HEK293 (cell line): ENCODE results near the gene THSD4.

Source experiments
- CTCF ChIA-PET: fragments of 350-600 bp; formaldehyde crosslinking; extraction: SDS; loops from one replicate; lab custom pipeline; 2021; ENCODE audit warnings: antibody characterized with exemption; lab: Yijun Ruan, JAX
- POLR2A ChIA-PET: fragments of 300-600 bp; formaldehyde crosslinking; extraction: SDS; loops from one replicate; lab custom pipeline; 2020; ENCODE audit warnings: antibody characterized with exemption, inconsistent platforms; lab: Yijun Ruan, JAX
- H3K27ac ChIP-seq: fragments of 200-500 bp; sonication (Bioruptor generic); 2 replicates; pipeline ENCODE4 v1.5.1; 2014; ENCODE audit warnings: low read depth, low read length, control low read depth, inconsistent platforms; ENCODE audit errors: extremely low read depth
- H3K36me3 ChIP-seq, 2 experiments: fragments of 200-500 bp in 1 of 2; sonication (Bioruptor generic) in 1 of 2; 1 replicate in 1 of 2; 2 replicates in 1 of 2; pipeline ENCODE4 v1.5.1; 2014 to 2017; ENCODE audit warnings: inconsistent platforms in 2 of 2, low read length in 2 of 2; ENCODE audit not compliant: control insufficient read depth in 2 of 2, insufficient read depth in 1 of 2
- H3K4me1 ChIP-seq: fragments of 200-500 bp; sonication (Bioruptor generic); 2 replicates; pipeline ENCODE4 v1.5.1; 2014; ENCODE audit warnings: mild to moderate bottlenecking, low read length, inconsistent platforms; ENCODE audit not compliant: control insufficient read depth, insufficient read depth
- H3K4me3 ChIP-seq: 2 replicates; pipeline ENCODE4 v1.5.1; 2011; ENCODE audit warnings: low read depth, mild to moderate bottlenecking, control low read depth, low read length, moderate library complexity
- H3K9me3 ChIP-seq: fragments of 200-500 bp; sonication (Bioruptor generic); 2 replicates; pipeline ENCODE4 v1.5.1; 2014; ENCODE audit warnings: low read depth, low read length, inconsistent platforms; ENCODE audit not compliant: control insufficient read depth, insufficient read depth
- GLI2 ChIP-seq: fragments of 450-650 bp; formaldehyde crosslinking; IDR thresholded peaks from 2 replicates; pipeline ENCODE4; 2017; ENCODE audit warnings: missing biosample characterization, missing genetic modification characterization, low read depth, borderline replicate concordance
- HOXA7 ChIP-seq: sonication (generic); formaldehyde crosslinking; IDR thresholded peaks from 2 replicates; pipeline ENCODE4 v1.8.1; 2022; ENCODE audit warnings: missing genetic modification reagents, borderline replicate concordance
- IKZF3 ChIP-seq: fragments of 450-650 bp; IDR thresholded peaks from 2 replicates; pipeline ENCODE4 v1.5.0; 2018; ENCODE audit warnings: missing biosample characterization, mild to moderate bottlenecking, missing genetic modification characterization, moderate library complexity
- KLF1 ChIP-seq: fragments of 450-650 bp; formaldehyde crosslinking; IDR thresholded peaks from 2 replicates; pipeline ENCODE4 v1.5.1; 2016; ENCODE audit warnings: missing biosample characterization, missing genetic modification characterization
- OVOL3 ChIP-seq: fragments of 450-650 bp; formaldehyde crosslinking; IDR thresholded peaks from 2 replicates; pipeline ENCODE4 v1.5.1; 2016; ENCODE audit warnings: missing biosample characterization, missing genetic modification characterization
- REPIN1 ChIP-seq: fragments of 450-650 bp; formaldehyde crosslinking; IDR thresholded peaks from 2 replicates; pipeline ENCODE4 v1.5.1; 2017; ENCODE audit warnings: missing biosample characterization, missing genetic modification characterization, low read depth
- SP7 ChIP-seq: fragments of 450-650 bp; formaldehyde crosslinking; IDR thresholded peaks from 2 replicates; pipeline ENCODE4 v1.5.1; 2016; ENCODE audit warnings: missing biosample characterization, missing genetic modification characterization
- WT1 ChIP-seq: fragments of 450-650 bp; formaldehyde crosslinking; IDR thresholded peaks from 2 replicates; pipeline ENCODE4 v1.5.1; 2016; ENCODE audit warnings: missing biosample characterization, missing genetic modification characterization
- ZBTB48 ChIP-seq: fragments of 450-650 bp; formaldehyde crosslinking; IDR thresholded peaks from 2 replicates; pipeline ENCODE4 v1.5.1; 2016; ENCODE audit warnings: missing biosample characterization, missing genetic modification characterization
- ZEB2 ChIP-seq: fragments of 450-650 bp; formaldehyde crosslinking; IDR thresholded peaks from 2 replicates; pipeline ENCODE4 v1.5.1; 2016; ENCODE audit warnings: missing biosample characterization, missing genetic modification characterization
- ZNF146 ChIP-seq: fragments of 450-650 bp; formaldehyde crosslinking; IDR thresholded peaks from 2 replicates; pipeline ENCODE4 v1.5.1; 2016; ENCODE audit warnings: missing biosample characterization, missing genetic modification characterization
- ZNF157 ChIP-seq: fragments of 450-650 bp; formaldehyde crosslinking; IDR thresholded peaks from 2 replicates; pipeline ENCODE4 v1.5.1; 2016; ENCODE audit warnings: missing biosample characterization, missing genetic modification characterization
- ZNF175 ChIP-seq: fragments of 450-650 bp; formaldehyde crosslinking; IDR thresholded peaks from 2 replicates; pipeline ENCODE4 v1.5.1; 2016; ENCODE audit warnings: missing biosample characterization, missing genetic modification characterization
- ZNF2 ChIP-seq: fragments of 450-650 bp; formaldehyde crosslinking; IDR thresholded peaks from 2 replicates; pipeline ENCODE4 v1.5.1; 2016; ENCODE audit warnings: missing biosample characterization, missing genetic modification characterization
- ZNF239 ChIP-seq: fragments of 450-650 bp; formaldehyde crosslinking; IDR thresholded peaks from 2 replicates; pipeline ENCODE4 v1.5.1; 2016; ENCODE audit warnings: missing biosample characterization, missing genetic modification characterization
- ZNF280C ChIP-seq: fragments of 450-650 bp; formaldehyde crosslinking; IDR thresholded peaks from 2 replicates; pipeline ENCODE4 v1.5.1; 2016; ENCODE audit warnings: missing biosample characterization, missing genetic modification characterization
- ZNF404 ChIP-seq: fragments of 450-650 bp; formaldehyde crosslinking; IDR thresholded peaks from 2 replicates; pipeline ENCODE4 v1.5.1; 2017; ENCODE audit warnings: missing biosample characterization, missing genetic modification characterization
- ZNF416 ChIP-seq: fragments of 450-650 bp; formaldehyde crosslinking; IDR thresholded peaks from 2 replicates; pipeline ENCODE4 v1.5.1; 2016; ENCODE audit warnings: missing biosample characterization, missing genetic modification characterization
- ZNF580 ChIP-seq: fragments of 450-650 bp; formaldehyde crosslinking; IDR thresholded peaks from 2 replicates; pipeline ENCODE4 v1.5.1; 2016; ENCODE audit warnings: missing biosample characterization, missing genetic modification characterization
- ZNF629 ChIP-seq: fragments of 450-650 bp; formaldehyde crosslinking; IDR thresholded peaks from 2 replicates; pipeline ENCODE4 v1.5.1; 2017; ENCODE audit warnings: missing biosample characterization, missing genetic modification characterization
- ZNF707 ChIP-seq: fragments of 450-650 bp; formaldehyde crosslinking; IDR thresholded peaks from 2 replicates; pipeline ENCODE4 v1.5.1; 2016; ENCODE audit warnings: missing biosample characterization, missing genetic modification characterization
- TF ChIP-seq, protein P1 (sequence below): fragments of 450-650 bp; formaldehyde crosslinking; IDR thresholded peaks from 2 replicates; pipeline ENCODE4 v1.5.1; 2016; ENCODE audit warnings: missing biosample characterization, missing genetic modification characterization
- TF ChIP-seq, protein P2 (sequence below): fragments of 450-650 bp; formaldehyde crosslinking; IDR thresholded peaks from 2 replicates; pipeline ENCODE4 v1.5.1; 2016; ENCODE audit warnings: missing biosample characterization, missing genetic modification characterization
- TF ChIP-seq, protein P3 (sequence below): fragments of 450-650 bp; formaldehyde crosslinking; IDR thresholded peaks from 2 replicates; pipeline ENCODE4 v1.5.1; 2016; ENCODE audit warnings: missing biosample characterization, missing genetic modification characterization

The THSD4 gene

DNA sequence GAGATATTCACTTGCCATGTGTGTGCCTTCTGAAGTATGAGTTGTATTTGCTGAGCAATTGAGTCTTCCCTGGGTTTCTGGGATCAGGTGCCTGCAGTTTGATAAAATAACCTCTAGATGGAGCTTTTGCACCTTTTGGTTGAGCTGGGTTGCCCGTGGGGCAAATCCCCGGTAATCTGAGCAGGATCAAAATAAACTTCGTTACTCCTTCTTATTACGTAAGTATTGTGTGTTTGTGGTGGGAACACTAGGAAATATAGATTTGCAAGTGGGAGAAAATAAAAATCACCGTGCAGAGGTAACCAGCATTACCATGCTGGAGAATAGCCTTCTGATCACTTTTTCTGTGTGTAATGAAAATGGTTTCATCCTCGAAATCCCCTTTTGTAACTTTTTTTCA is 417.7 kb downstream of the THSD4 start (continued):
- no peak for TF ChIP-seq SP7
- peak; percentile 99 for TF ChIP-seq ZNF2 (tag by site-specific recombination)
- TF ChIP-seq ZNF580 (tag by site-specific recombination), result 0 out of 2 replicates have a peak, but pooled peaks have one; percentile 31
- TF ChIP-seq ZNF146, result no peak
- no peak for TF ChIP-seq ZNF404 (tag by site-specific recombination)
- TF ChIP-seq KLF1 (tag by site-specific recombination), result no peak
- TF ChIP-seq HOXA7 (CRISPR knock-in tag), result no peak
- peak; percentile 62; the same call in 1 of the 2 replicates for TF ChIP-seq ZNF629 (tag by site-specific recombination)
- peak; percentile 71 for TF ChIP-seq WT1 (tag by site-specific recombination)
- TF ChIP-seq, protein P1, sequence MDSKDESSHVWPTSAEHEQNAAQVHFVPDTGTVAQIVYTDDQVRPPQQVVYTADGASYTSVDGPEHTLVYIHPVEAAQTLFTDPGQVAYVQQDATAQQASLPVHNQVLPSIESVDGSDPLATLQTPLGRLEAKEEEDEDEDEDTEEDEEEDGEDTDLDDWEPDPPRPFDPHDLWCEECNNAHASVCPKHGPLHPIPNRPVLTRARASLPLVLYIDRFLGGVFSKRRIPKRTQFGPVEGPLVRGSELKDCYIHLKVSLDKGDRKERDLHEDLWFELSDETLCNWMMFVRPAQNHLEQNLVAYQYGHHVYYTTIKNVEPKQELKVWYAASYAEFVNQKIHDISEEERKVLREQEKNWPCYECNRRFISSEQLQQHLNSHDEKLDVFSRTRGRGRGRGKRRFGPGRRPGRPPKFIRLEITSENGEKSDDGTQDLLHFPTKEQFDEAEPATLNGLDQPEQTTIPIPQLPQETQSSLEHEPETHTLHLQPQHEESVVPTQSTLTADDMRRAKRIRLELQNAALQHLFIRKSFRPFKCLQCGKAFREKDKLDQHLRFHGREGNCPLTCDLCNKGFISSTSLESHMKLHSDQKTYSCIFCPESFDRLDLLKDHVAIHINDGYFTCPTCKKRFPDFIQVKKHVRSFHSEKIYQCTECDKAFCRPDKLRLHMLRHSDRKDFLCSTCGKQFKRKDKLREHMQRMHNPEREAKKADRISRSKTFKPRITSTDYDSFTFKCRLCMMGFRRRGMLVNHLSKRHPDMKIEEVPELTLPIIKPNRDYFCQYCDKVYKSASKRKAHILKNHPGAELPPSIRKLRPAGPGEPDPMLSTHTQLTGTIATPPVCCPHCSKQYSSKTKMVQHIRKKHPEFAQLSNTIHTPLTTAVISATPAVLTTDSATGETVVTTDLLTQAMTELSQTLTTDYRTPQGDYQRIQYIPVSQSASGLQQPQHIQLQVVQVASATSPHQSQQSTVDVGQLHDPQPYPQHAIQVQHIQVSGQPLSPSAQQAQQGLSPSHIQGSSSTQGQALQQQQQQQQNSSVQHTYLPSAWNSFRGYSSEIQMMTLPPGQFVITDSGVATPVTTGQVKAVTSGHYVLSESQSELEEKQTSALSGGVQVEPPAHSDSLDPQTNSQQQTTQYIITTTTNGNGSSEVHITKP, result peak; percentile 75
- peak; percentile 25; the same call in 1 of the 2 replicates for TF ChIP-seq ZEB2 (tag by site-specific recombination)
- no peak for TF ChIP-seq ZNF239 (tag by site-specific recombination)
- TF ChIP-seq GLI2 (tag by site-specific recombination), result no peak
- TF ChIP-seq IKZF3 (tag by site-specific recombination), result peak; percentile 65
- TF ChIP-seq, protein P2, sequence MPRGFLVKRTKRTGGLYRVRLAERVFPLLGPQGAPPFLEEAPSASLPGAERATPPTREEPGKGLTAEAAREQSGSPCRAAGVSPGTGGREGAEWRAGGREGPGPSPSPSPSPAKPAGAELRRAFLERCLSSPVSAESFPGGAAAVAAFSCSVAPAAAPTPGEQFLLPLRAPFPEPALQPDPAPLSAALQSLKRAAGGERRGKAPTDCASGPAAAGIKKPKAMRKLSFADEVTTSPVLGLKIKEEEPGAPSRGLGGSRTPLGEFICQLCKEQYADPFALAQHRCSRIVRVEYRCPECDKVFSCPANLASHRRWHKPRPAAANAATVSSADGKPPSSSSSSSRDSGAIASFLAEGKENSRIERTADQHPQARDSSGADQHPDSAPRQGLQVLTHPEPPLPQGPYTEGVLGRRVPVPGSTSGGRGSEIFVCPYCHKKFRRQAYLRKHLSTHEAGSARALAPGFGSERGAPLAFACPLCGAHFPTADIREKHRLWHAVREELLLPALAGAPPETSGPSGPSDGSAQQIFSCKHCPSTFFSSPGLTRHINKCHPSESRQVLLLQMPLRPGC (tag by site-specific recombination), result no peak

GRCh38 chr15:71538181-71538580 is 422.9 kb downstream of the THSD4 start:
- ChIA-PET POLR2A (interaction anchor here (1.2 kb wide), 1 partner anchor 9 kb away, joined by 3 read pairs; no protein-coding TSS in a partner anchor), CTCF (interaction anchor here (1.2 kb wide), 1 partner anchor 37 kb away, joined by 3 read pairs; no protein-coding TSS in a partner anchor)
- H3K4me3 ChIP-seq, result no peak overlapping the region
- H3K36me3 ChIP-seq, result no peaks in the 10 kb centered on the region
- H3K9me3 ChIP-seq, result no peaks in the 10 kb centered on the region
- TF ChIP-seq, protein P3, sequence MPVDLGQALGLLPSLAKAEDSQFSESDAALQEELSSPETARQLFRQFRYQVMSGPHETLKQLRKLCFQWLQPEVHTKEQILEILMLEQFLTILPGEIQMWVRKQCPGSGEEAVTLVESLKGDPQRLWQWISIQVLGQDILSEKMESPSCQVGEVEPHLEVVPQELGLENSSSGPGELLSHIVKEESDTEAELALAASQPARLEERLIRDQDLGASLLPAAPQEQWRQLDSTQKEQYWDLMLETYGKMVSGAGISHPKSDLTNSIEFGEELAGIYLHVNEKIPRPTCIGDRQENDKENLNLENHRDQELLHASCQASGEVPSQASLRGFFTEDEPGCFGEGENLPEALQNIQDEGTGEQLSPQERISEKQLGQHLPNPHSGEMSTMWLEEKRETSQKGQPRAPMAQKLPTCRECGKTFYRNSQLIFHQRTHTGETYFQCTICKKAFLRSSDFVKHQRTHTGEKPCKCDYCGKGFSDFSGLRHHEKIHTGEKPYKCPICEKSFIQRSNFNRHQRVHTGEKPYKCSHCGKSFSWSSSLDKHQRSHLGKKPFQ, result no peak
- no peak for TF ChIP-seq ZNF404 (tag by site-specific recombination)
- no peak for TF ChIP-seq ZNF157 (tag by site-specific recombination)
- no peak overlapping the region for H3K27ac ChIP-seq
- no peaks in the 10 kb centered on the region for H3K4me1 ChIP-seq

- POLR2A ChIA-PET, result no interaction called here
- TF ChIP-seq OVOL3 (tag by site-specific recombination) (no peak), ZNF416 (no peak), ZNF707 (tag by site-specific recombination) (no peak), REPIN1 (no peak), ZNF280C (tag by site-specific recombination) (no peak), ZNF146 (no peak), ZBTB48 (tag by site-specific recombination) (no peak), ZNF175 (tag by site-specific recombination) (no peak)
- TF ChIP-seq, all 188 proteins: peak for 0
- no peak overlapping the region for H3K27ac ChIP-seq
- CTCF ChIA-PET, result no interaction called here
- no peaks in the 10 kb centered on the region for H3K9me3 ChIP-seq
- no peak overlapping the region for H3K4me3 ChIP-seq
- H3K36me3 ChIP-seq, result no peaks in the 10 kb centered on the region
- H3K4me1 ChIP-seq, result no peaks in the 10 kb centered on the region
These were observed 426.5 kb downstream of the THSD4 start for GRCh38 chr15:71541746-71542145.
